Activated CD4-positive, alpha-beta T cell treated with anti-CD3 and anti-CD28 coated beads, Interleukin-2, amount 10 ng/mL, durations not matched to agents 24 days and 14 days (primary cell): ENCODE data around the gene NES. TPM values are rescaled to one million over a fixed set of nuclear protein-coding genes. Genes with fewer than 3 reads are reported as not detected.
A peak's percentile ranks its signal among the peaks of the same experiment; 100 is the strongest.

Experiments
- DNase-seq: peaks from one replicate; pipeline ENCODE4 v3.0.0; 2022
- H3K27ac Mint-ChIP-seq: one replicate; pipeline ENCODE4 v1.8.0; 2022; ENCODE audit warnings: mild to moderate bottlenecking, mixed read lengths
- H3K27me3 Mint-ChIP-seq: one replicate; pipeline ENCODE4 v1.8.0; 2022; ENCODE audit warnings: mixed read lengths
- H3K36me3 Mint-ChIP-seq: one replicate; pipeline ENCODE4 v1.8.0; 2022; ENCODE audit warnings: low read depth, mild to moderate bottlenecking, mixed read lengths
- H3K4me1 Mint-ChIP-seq: one replicate; pipeline ENCODE4 v1.8.0; 2021; ENCODE audit warnings: mixed read lengths
- H3K4me3 Mint-ChIP-seq: one replicate; pipeline ENCODE4 v1.8.0; 2022; ENCODE audit warnings: mild to moderate bottlenecking, moderate library complexity, mixed read lengths
- H3K9me3 Mint-ChIP-seq: one replicate; pipeline ENCODE4 v1.8.0; 2021; ENCODE audit warnings: mixed read lengths
- intact Hi-C: fragments of 100-400 bp; cut with micrococcal nuclease; formaldehyde crosslinking; loops from one replicate; pipeline ENCODE4 v1.15.1; 2023
- total RNA-seq: library from RNA; stranded (reverse); gene quantifications from 2 replicates; pipeline ENCODE4 v1.2.3, GENCODE V29; 2022

NES gene
- total RNA-seq, 1 donor from 2014 or later, result 0.05 TPM

DNA sequence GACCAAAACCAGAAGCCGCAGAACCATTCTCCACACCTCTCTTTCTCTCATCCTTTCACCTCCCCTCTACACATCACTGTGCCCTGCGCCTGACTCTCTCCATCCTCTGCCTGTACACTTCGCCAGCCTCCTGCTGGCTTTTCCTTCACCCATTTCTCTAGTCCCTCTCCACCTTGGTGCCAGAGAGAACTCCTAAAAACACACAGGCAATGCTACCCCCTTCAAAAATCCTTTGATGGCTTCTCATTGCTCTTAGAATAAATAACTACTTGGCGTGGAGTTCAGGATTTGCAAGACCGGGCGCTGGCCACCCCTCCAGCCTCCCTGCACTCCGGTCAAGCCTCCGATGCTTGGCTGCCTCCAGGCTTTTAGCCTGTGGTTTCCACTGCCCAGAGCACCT lies 19.5 kb upstream of the NES start:
- Mint-ChIP-seq H3K27ac (peak overlapping the region; percentile 7), H3K27me3 (peaks cover 46% of the 10 kb centered on the region), H3K36me3 (no peaks in the 10 kb centered on the region), H3K9me3 (no peaks in the 10 kb centered on the region), H3K4me1 (peaks cover 11% of the 10 kb centered on the region), H3K4me3 (no peak overlapping the region)
- intact Hi-C loops, result no loop called here
- DNase-seq, result no peak

DNA sequence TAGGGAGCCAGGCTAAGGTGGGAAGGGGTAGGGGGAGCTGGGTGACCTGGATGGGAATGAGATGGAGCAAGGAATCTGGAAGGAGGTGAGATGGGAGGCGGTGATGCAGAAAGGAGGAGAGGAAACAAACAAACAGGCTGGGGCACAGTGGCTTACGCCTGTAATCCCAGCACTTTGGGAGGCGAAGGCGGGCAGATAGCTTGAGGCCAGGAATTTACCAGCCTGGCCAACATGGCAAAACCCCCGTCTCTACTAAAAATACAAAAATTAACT lies 17.4 kb upstream of the NES start:
- intact Hi-C loops, result no loop called here
- H3K4me3 Mint-ChIP-seq, result no peak overlapping the region
- no peak for DNase-seq
- H3K4me1 Mint-ChIP-seq, result peaks cover 18% of the 10 kb centered on the region
- no peaks in the 10 kb centered on the region for H3K9me3 Mint-ChIP-seq
- peaks cover 61% of the 10 kb centered on the region for H3K27me3 Mint-ChIP-seq
- H3K36me3 Mint-ChIP-seq, result no peaks in the 10 kb centered on the region
- no peak overlapping the region for H3K27ac Mint-ChIP-seq

DNA sequence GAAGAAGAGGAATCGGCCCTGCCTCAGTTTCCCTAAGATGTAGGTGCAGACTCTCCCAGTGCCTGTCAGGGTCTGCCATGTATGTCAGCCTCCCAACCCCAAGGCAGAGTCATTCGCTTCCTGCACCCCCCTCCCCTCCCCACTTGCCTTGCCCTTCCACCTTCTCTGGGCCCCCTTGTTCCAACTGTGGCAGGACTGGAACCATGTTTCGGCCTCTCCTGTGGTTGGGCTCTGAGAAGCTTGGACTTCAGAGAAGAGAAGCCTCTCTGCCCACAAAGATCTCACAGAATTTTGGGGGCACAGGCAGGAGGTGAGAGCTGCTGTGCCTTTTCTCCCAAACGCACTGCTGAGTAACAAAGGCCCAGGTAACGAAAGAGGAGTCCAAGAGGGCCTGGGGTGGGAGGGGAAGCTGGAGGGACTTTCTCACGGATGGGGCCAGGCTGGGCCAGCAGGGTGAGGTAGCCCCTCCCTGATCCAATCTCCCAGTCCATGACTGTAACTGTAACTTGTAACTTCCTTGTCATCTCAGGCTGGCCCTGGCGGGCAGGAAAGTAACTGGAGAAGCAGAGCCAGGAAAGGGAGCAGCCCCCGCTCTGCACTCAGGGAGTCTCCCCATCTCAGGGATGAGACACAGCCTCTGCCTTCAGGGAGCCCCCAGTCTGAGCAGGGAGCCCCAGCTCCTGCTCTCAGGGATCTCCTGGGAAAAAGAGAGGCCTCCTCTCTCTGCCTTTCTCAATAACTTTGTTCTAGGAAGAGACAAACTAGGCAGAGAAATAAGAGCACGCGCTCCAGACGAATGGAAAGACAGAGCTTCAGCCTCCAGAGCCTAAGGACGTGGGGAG lies 16.9 kb upstream of the NES start:
- DNase-seq, result no peak
- Mint-ChIP-seq H3K27ac (no peak overlapping the region), H3K4me3 (no peak overlapping the region), H3K36me3 (no peaks in the 10 kb centered on the region), H3K4me1 (peaks cover 22% of the 10 kb centered on the region), H3K9me3 (no peaks in the 10 kb centered on the region), H3K27me3 (peaks cover 65% of the 10 kb centered on the region)
- intact Hi-C loops, result no loop called here

DNA sequence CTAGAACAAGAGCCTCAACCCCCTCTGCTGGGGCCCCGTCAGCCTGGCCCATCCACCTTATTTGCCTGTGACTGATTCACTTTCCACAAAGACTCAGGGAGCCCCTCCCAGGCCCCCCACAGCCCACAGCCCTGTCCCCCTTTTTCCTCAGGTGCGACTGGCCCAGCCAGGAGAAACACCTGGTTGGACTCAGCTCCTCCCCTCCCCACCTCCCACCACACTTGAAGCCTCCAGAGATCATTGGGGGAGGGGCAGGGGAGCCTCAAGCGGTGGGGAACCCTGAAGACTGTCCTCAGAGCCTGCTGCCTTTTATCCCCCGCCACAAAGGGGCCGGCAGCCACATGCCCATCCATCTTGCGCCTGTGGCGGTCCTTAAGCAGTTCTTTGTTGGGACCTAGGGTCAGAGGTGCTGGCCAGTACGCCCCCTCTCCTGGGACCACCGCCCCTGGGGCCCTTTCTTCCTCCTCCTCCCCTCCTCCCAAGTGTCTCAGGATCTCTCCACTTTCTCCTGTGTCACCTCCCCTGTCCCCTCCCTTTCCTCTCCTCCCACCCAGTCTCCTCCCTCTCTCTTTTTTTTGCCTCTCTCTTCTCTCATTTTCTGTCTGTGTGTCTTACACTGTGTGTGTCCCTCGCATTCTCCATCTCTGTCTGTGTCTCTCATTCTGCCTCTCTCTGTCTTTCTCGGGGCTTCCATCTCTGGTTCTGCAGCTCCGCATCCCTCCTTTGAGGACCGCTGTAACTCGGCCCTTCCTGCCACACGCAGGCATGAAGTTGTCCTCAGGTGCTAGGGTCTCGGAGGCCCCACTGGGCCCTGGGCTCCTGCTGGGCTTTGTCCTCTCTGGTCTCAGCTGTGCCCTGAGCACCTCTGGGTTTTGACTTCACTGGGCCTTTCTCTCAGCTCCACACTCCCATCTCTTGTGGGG lies 16.0 kb upstream of the NES start:
- peaks cover 22% of the 10 kb centered on the region for H3K4me1 Mint-ChIP-seq
- intact Hi-C loops, result no loop called here
- H3K27me3 Mint-ChIP-seq, result peaks cover 72% of the 10 kb centered on the region
- DNase-seq, result no peak
- no peaks in the 10 kb centered on the region for H3K36me3 Mint-ChIP-seq
- H3K27ac Mint-ChIP-seq, result no peak overlapping the region
- no peaks in the 10 kb centered on the region for H3K9me3 Mint-ChIP-seq
- H3K4me3 Mint-ChIP-seq, result no peak overlapping the region

DNA sequence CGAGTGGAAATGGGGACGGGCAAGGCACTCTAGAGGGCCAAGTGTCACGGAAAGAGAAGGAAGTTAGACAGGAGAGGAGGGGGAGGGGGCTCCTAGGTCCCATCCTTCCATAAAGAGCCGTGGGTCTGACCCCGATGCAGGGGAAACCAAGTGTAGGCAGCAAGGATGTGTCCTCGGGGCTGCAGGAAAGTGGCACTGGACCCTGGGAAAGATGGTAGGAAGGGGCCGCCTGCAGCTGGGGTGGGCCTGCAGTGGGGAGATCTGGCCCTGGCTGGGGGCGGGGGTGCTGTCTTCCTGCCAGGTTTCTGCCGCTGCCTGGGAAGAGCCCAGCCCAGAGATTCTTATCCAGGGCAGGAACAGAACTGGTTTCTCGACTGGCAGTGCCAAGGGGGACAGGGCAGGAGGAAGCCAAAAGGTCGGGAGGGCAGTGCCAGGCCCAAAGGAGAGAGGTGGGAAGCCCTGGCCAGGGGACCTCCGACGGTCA lies 15.3 kb upstream of the NES start:
- H3K4me3 Mint-ChIP-seq, result no peak overlapping the region
- no peak overlapping the region for H3K27ac Mint-ChIP-seq
- no peak for DNase-seq
- no peaks in the 10 kb centered on the region for H3K36me3 Mint-ChIP-seq
- peaks cover 22% of the 10 kb centered on the region for H3K4me1 Mint-ChIP-seq
- intact Hi-C loops, result no loop called here
- no peaks in the 10 kb centered on the region for H3K9me3 Mint-ChIP-seq
- H3K27me3 Mint-ChIP-seq, result peaks cover 70% of the 10 kb centered on the region

DNA sequence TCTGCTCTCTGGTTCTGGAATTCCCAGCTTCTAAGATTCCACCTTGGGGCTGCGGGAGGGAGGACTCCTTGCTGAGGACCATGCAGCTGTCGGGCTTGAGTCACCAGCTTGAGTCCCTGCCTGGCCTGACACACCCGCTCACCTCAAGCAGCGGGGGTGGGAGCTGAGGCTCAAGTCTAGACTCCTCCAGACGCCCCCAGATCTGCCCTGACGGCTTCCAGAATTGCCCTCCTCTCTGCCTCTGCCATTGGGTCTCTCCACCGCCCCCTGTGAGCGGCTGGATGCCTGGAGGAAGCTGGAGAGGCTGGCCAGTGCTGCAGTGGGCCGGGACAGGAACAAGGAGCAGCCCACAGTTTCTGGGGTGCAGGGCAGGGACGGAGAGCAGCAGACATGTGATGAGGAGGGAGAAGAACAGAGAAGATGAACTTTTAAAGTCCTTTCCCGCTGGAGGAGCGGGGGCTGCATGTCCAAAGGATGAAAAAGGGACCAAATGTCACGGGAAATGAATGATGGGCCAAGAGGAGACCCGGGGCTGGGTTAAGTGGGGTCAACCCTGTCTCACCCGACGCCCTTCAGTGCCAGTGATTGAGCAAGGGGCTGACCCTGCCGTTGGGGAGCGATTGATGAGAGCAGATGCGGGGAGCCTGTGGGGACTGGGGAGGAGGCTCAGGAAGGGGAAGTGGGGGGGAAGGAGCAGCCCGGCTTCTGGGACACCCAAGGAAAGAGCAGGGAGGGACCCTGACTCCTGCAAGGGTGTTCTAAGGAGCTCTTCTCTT lies 14.6 kb upstream of the NES start:
- intact Hi-C loops, result no loop called here
- DNase-seq, result no peak
- H3K36me3 Mint-ChIP-seq, result no peaks in the 10 kb centered on the region
- H3K4me3 Mint-ChIP-seq, result no peak overlapping the region
- H3K4me1 Mint-ChIP-seq, result peaks cover 22% of the 10 kb centered on the region
- H3K9me3 Mint-ChIP-seq, result no peaks in the 10 kb centered on the region
- H3K27me3 Mint-ChIP-seq, result peaks cover 65% of the 10 kb centered on the region
- peak overlapping the region; percentile 40 for H3K27ac Mint-ChIP-seq

DNA sequence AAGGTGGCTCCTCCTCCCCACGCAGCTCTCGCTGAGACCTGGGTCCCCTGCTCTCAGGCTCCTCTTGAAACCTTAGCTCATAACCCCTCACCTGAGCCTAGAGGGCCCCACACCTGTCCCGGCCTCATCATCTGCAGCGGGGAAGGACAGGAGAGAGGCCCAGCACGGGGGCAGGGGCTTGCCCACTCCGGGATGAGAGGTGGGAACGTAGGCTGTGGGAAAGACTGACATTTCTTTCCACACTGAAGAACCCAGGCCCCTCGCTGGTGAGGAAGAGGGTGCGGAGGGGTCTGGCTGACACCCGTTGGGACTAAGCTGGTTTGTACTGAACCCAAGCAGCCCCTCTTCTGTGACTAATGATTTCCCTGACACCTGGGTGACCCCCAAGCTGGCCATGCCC lies 14.0 kb upstream of the NES start:
- Mint-ChIP-seq H3K27me3 (peaks cover 60% of the 10 kb centered on the region), H3K27ac (no peak overlapping the region), H3K4me3 (no peak overlapping the region), H3K4me1 (peaks cover 22% of the 10 kb centered on the region), H3K9me3 (no peaks in the 10 kb centered on the region), H3K36me3 (no peaks in the 10 kb centered on the region)
- no peak for DNase-seq
- intact Hi-C loops, result no loop called here

DNA sequence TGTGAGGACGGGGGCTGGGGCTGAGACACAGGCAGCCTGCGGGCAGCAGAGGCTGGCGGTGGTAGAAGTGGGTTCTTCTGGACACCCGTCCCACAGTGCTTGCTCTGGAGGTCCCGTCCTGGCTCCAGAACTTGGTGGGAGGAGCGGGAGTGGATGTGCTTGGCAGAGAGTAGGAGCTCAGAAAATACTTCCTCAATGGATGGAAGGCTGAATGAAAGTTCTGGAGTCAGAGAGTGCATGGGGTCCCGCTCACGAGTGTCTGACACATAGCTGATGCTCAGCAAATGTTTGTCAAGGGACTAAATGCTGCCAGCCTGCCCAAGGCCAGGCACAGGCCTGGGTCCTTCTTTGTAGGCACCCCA lies 13.4 kb upstream of the NES start:
- no peak overlapping the region for H3K27ac Mint-ChIP-seq
- peaks cover 22% of the 10 kb centered on the region for H3K4me1 Mint-ChIP-seq
- no peaks in the 10 kb centered on the region for H3K36me3 Mint-ChIP-seq
- peaks cover 61% of the 10 kb centered on the region for H3K27me3 Mint-ChIP-seq
- no peak overlapping the region for H3K4me3 Mint-ChIP-seq
- intact Hi-C loops, result no loop called here
- no peak for DNase-seq
- no peaks in the 10 kb centered on the region for H3K9me3 Mint-ChIP-seq

DNA sequence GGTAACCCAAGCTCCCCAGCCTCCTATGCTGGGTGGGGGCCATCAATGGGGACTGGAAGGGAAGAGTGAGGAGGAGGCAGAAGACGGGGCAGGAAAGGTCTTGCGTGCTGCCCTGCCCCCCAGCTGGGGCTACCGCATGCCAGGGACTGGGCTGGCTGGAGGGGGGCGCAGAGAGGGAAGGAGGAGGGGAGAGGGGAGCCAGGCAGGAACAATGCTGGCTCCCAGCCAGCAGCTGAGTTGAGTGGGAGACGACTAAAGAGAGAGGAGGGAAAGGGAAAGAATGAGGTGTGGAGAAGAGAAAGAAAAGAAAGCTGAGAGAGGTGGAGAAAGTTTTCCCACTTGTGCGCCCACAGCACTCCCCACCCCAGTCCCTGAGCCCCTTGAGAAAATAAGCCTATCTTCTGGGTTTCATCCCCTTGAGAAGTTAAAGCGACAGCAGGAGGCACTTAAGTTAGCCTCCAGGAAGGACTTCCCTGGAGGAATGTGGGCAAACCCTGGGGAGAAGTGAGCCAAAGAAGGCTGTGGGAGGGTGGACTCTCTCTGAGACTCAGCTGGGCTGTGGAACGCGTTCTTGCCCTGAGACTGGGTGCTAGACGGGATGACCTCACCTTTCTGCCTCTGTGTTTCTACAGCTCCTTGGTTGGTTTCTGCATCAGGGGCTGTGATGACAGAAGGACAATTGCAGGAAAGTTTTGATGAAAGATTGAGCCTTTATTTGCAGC lies 12.9 kb upstream of the NES start:
- Mint-ChIP-seq H3K9me3 (no peaks in the 10 kb centered on the region), H3K27me3 (peaks cover 62% of the 10 kb centered on the region), H3K27ac (no peak overlapping the region), H3K4me3 (peak overlapping the region; percentile 68), H3K4me1 (peaks cover 22% of the 10 kb centered on the region), H3K36me3 (no peaks in the 10 kb centered on the region)
- DNase-seq, result no peak
- intact Hi-C loops, result loop anchor here (1.0 to 2.0 kb wide), 3 partner anchors 16 to 239 kb away; no protein-coding TSS in a partner anchor

DNA sequence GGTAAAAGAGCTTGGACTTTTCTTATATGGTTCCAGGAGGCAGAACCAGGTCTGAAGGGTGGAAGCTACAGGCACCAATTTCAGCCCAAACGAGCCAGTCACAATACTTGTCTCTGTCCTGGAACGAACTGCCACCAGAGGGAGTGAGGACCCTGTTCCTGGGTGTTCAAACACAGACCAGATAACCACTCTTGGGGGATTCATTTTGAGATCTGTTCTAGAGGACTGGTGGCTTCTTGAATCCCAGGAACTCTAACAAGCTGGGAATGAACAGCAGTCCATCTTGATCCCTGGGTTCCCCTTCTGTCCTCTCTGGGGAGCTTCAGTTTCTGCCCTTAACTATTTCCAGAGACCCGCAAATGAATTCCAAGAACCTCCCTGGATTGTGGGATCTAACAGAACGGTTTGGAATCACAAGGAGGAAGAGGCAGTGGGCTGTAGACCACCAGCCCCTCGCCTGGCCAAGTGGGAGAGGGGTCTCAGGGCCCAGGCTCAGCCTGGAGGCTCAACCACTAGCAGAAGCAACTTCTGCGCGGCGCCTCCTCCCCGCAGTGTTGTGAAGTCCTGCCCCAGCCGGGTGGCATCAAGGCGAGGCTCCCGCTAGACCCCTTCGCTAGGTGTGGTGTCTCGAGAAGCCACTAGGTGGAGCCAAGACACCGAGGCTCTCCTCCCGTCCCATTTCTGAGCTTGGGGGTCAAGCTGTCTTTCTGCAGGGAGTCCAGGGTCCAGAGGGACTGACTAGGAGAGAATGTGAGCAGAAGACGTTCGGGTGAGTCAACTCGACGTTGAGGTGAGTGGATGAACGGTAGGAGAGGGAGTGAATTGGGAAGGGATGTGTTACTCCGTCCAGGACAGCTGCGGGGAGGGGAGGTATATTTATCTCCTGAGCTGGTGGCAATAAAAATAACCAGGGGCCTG lies 12.1 kb upstream of the NES start:
- intact Hi-C loops, result loop anchor here (1.0 to 2.0 kb wide), 3 partner anchors 17 to 240 kb away; no protein-coding TSS in a partner anchor
- H3K36me3 Mint-ChIP-seq, result no peaks in the 10 kb centered on the region
- peak overlapping the region; percentile 68 for H3K4me3 Mint-ChIP-seq
- peak; percentile 92 for DNase-seq
- no peaks in the 10 kb centered on the region for H3K9me3 Mint-ChIP-seq
- H3K4me1 Mint-ChIP-seq, result peaks cover 28% of the 10 kb centered on the region
- H3K27ac Mint-ChIP-seq, result no peak overlapping the region
- H3K27me3 Mint-ChIP-seq, result peaks cover 60% of the 10 kb centered on the region

DNA sequence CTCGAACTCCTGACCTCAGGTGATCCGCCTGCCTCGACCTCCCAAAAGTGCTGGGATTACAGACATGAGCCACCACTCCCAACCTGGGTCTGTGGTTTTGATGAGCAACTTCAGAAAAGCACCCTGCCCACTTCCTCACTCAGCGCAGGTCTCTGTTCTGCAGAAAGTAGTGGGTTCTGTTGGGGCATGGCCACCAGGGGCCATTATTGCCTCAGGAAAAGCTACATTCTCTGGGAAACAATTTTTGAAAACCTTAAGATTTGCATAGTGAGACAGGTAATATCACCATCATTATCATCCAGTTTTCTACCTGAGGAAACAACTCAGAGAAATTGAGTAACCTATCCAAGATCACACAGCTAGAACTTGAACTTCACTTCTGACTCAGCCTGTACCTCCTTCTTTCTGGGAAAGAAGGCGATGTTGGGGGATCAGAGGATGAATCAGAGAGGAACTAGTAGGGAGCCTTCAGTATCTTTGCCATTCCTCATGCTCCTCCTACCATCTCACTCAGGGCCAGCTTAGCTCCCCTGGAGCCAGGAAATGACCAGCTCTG lies 7.1 kb upstream of the NES start:
- Mint-ChIP-seq H3K36me3 (no peaks in the 10 kb centered on the region), H3K4me3 (peak overlapping the region; percentile 34), H3K4me1 (peaks cover 19% of the 10 kb centered on the region), H3K27ac (peak overlapping the region; percentile 50), H3K27me3 (peaks cover 51% of the 10 kb centered on the region), H3K9me3 (no peaks in the 10 kb centered on the region)
- intact Hi-C loops, result no loop called here
- peak; percentile 81 for DNase-seq

DNA sequence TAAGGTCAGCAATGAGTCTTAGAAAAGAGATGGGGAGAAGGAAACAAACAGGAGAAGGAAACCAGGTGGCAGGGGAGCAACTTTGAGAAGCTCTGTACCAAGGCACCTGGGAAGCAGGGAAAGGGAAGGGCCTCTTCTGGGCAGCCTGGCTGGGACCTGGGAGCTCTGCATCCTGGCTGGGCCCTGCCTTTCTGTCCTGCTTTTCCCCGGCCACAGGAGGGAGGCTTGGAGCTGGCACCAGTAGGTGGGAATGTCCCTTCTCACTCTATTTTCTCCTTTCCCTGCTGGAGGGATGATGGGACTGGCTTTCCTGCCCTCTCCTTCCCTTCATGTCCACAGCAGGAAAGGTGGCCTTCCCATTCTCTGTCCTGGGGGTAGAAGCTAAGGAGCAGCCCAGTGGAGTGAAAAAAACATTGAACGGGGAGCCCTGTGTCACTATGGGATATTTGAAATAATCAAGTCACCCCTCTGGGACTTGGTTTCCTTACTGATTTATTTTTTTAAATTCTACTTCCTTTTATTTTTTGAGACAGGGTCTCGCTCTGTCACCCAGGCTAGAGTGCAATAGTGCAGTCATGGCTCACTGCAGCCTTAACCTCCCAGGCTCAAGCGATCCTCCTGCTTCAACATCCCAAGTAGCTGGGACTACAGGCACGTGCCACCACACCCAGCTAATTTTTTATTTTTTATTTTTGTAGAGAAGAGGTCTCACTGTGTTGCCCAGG lies 5.1 kb upstream of the NES start:
- no peaks in the 10 kb centered on the region for H3K9me3 Mint-ChIP-seq
- peaks cover 58% of the 10 kb centered on the region for H3K27me3 Mint-ChIP-seq
- intact Hi-C loops, result no loop called here
- H3K27ac Mint-ChIP-seq, result no peak overlapping the region
- no peak for DNase-seq
- no peak overlapping the region for H3K4me3 Mint-ChIP-seq
- peaks cover 29% of the 10 kb centered on the region for H3K4me1 Mint-ChIP-seq
- no peaks in the 10 kb centered on the region for H3K36me3 Mint-ChIP-seq
